ENCODE data around the gene UBL3. TPM values are rescaled to one million over a fixed set of nuclear protein-coding genes. Genes with fewer than 3 reads are reported as not detected.

Gene UBL3
- total RNA-seq, 1 donor from 2014 or later, result 62.0 TPM

GRCh38 chr13:29721766-29722165, 128.7 kb downstream of the UBL3 start:
- FAIRE-seq (no peak), DNase-seq (ENCODE audit: low spot score in 2 of 2) (no peak)

GRCh38 chr13:29718694-29719093, 131.7 kb downstream of the UBL3 start:
- FAIRE-seq (no peak), DNase-seq (ENCODE audit: low spot score in 2 of 2) (no peak)

GRCh38 chr13:29716493-29716892, 133.9 kb downstream of the UBL3 start:
- FAIRE-seq, result no peak
- DNase-seq (ENCODE audit: low spot score in 2 of 2), result no peak

Small RNA genes within 50 kb of the gene (small RNA-seq; reads per million reads assigned to genes)
- not detected for gene RF00017
- gene TIMM8BP1, result not detected
